ENCODE measurements around the gene WDR90. TPM values are rescaled to one million over a fixed set of nuclear protein-coding genes. Genes with fewer than 3 reads are reported as not detected.
A peak's percentile ranks its signal among the peaks of the same experiment; 100 is the strongest.

The WDR90 gene
- total and polyA plus RNA-seq, 7 experiments from 2014 or later, result 0.56 to 70.6 (median 12.3) TPM

DNA sequence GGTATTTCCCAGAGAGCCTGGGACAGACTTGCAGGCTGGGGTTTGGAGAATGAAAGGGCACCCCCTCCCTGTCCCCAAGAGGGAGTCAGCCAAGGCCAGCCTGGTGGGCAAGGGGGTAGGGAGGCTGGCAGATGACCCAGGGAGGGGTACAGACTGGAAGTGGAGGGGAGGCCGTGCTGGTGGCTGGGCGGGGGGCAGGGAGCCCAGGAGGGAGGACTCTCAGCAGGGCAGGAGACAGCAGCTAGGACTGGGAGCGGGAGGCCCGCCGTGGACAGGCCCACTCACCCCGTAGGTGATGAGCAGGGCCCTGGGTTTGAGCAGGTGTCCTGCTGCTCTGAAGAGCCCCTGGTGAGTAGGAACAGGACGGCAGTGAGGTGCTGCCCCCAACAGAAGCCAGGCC lies 14.2 kb upstream of the WDR90 start:
- Mint-ChIP-seq H3K9me3 (peaks cover 0 to 7% (median 0%) of the 10 kb centered on the region in 11 donors), H3K4me1 (peaks cover 0 to 10% (median 9%) of the 10 kb centered on the region in 7 donors), H3K27ac (peak overlapping the region in 2 of 9 donors; percentile 17 to 76), H3K27me3 (peaks cover 0 to 6% (median 0%) of the 10 kb centered on the region in 5 donors), H3K4me3 (peak overlapping the region; percentile 27 to 92 (median 60)), H3K36me3 (no peaks in the 10 kb centered on the region)
- intact Hi-C loops (cut with micrococcal nuclease), result loop anchor here in 1 of 2 donors (5.0 kb wide), 1 partner anchor 68 kb away; the partner anchor contains the start of genes NHLRC4 and PIGQ
- Histone ChIP-seq H3K36me3 (ENCODE audit: control insufficient read depth in 2 of 3, insufficient read depth in 3 of 3, low read length in 3 of 3) (peaks cover 0 to 16% (median 0%) of the 10 kb centered on the region in 3 experiments), H3K4me1 (ENCODE audit: control insufficient read depth in 2 of 2, insufficient read depth in 2 of 2, low read length in 2 of 2) (peaks cover 5 to 14% of the 10 kb centered on the region in 2 donors), H3K27me3 (ENCODE audit: control insufficient read depth in 2 of 2, insufficient read depth in 2 of 2, low read length in 2 of 2) (no peaks in the 10 kb centered on the region), H3K9me3 (ENCODE audit: control insufficient read depth in 2 of 3, low read length in 3 of 3) (no peaks in the 10 kb centered on the region), H3K27ac (ENCODE audit: low read depth, low read length) (peak overlapping the region; percentile 70), H3K4me3 (ENCODE audit: low read length) (no peak overlapping the region)
- ChIA-PET POLR2A (interaction anchor here (1.7 kb wide), 1 partner anchor 46 kb away, joined by 5 read pairs; no protein-coding TSS in a partner anchor), CTCF (no interaction called here)
- ATAC-seq, result no peak
- DNase-seq, result no peak

DNA sequence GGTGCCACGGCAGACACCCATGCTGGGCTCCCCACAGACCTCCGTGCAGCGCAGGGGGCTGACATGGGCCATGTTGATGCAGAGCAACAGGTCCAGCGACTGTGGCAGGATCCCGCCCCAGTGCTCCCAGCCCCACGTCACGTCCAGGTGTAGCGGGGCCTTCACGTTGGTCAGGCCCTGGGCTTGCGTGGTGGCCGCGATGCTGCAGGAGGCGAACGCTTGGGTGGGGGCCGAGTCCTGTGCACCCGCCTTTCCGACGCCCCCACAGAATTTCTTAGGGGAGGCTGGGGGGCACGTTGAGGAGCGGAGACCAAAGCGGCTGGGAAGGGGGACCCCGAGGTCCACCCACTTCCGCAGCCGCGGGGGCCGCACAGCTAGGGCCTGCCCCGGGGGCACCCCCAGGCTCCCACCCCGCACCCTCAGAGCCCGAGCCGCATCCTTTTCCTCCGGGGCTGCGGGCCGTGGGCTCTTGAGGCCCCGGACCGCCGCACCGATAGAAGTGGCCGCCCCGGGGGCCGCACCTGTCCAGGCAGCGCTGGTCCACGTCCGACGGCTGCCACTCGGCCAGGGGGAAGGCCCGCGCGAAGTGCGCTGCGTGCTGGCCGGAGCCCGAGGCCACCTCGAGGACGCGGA lies 13.5 kb upstream of the WDR90 start:
- H3K36me3 Mint-ChIP-seq, result no peaks in the 10 kb centered on the region
- H3K27me3 Mint-ChIP-seq, result peaks cover 0 to 6% (median 0%) of the 10 kb centered on the region in 5 donors
- peak overlapping the region; percentile 99 for H3K4me3 ChIP-seq (ENCODE audit: low read length)
- DNase-seq, result no peak
- no peaks in the 10 kb centered on the region for H3K9me3 ChIP-seq (ENCODE audit: control insufficient read depth in 2 of 3, low read length in 3 of 3)
- ATAC-seq, result no peak
- peaks cover 0 to 16% (median 0%) of the 10 kb centered on the region in 3 experiments for H3K36me3 ChIP-seq (ENCODE audit: control insufficient read depth in 2 of 3, insufficient read depth in 3 of 3, low read length in 3 of 3)
- H3K9me3 Mint-ChIP-seq, result peaks cover 0 to 7% (median 0%) of the 10 kb centered on the region in 11 donors
- H3K4me1 ChIP-seq (ENCODE audit: control insufficient read depth in 2 of 2, insufficient read depth in 2 of 2, low read length in 2 of 2), result peaks cover 5 to 14% of the 10 kb centered on the region in 2 donors
- intact Hi-C loops (cut with micrococcal nuclease), result loop anchor here (1.0 to 5.0 kb wide), 16 partner anchors 14 to 674 kb away; partner anchors contain the start of genes CAPN15 (in 2 of the 2), DECR2 (in 2 of the 2), JMJD8 (in 2 of the 2) and RHOT2 (in 2 of the 2)
- H3K27me3 ChIP-seq (ENCODE audit: control insufficient read depth in 2 of 2, insufficient read depth in 2 of 2, low read length in 2 of 2), result no peaks in the 10 kb centered on the region
- H3K4me1 Mint-ChIP-seq, result peaks cover 0 to 11% (median 10%) of the 10 kb centered on the region in 7 donors
- peak overlapping the region; percentile 21 to 99 (median 96) for H3K4me3 Mint-ChIP-seq
- ChIA-PET CTCF (interaction anchor here (0.7 kb wide), 1 partner anchor 19 kb away, joined by 3 read pairs; no protein-coding TSS in a partner anchor), POLR2A (interaction anchor here (0.6 to 4.5 kb wide), 14 partner anchors 13 to 1147 kb away, joined by 3 to 30 read pairs (median 5); partner anchors contain the start of genes CAPN15, NHLRC4, NUBP2 and PIGQ)
- peak overlapping the region in 6 of 9 donors; percentile 29 to 99 (median 98) for H3K27ac Mint-ChIP-seq
- H3K27ac ChIP-seq (ENCODE audit: low read depth, low read length), result peak overlapping the region; percentile 70

DNA sequence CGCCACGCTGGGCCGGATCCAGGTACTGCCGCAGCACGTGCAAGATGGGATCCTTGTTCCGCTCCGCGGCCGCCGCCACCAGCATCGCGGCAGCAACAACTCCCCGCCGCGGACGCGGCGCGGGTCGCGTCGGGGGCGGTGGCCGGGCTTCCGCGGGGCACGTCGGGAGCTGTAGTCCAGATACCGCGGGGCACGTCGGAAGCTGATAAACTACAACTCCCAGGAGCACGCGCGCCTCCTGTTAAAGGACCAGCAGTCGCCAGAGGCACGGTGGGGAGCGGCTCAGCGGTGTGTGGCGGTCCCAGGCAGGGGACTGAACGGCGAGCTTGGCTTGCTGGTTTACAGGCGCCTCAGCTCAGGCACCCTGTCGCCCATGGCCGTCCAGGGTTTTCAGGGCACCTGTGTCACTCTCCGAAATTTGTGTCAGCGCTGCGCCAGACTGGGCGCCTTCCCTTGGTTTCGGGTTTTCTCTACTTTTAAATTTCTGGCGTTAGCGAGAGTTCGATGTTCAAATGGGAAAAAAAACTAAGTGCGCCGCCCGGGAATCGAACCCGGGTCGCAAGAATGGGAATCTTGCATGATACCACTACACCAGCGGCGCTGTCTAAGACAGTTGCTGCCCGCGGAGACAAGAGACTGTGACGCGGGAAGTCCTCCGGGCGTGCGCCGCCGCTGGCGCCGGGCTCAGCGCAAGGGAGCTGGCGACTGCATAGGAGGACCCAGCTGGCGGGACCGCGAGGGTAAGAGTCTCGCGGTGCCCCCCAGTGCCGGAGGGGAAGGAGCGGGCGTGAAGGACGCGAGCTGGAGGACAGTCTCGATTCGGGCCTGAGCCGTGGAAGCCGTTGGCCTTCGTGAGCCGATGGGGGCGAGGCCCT lies 12.7 kb upstream of the WDR90 start, which contains the start of gene METTL26:
TSS of gene METTL26 (minus strand) at position 100 of the 875 bp plus-strand sequence. CDS start at position 85, 15 bp downstream.
- DNase-seq (peak; percentile 91 to 98 (median 94)), ATAC-seq (peak; percentile 90)
- Mint-ChIP-seq H3K36me3 (no peaks in the 10 kb centered on the region), H3K27ac (peak within 1 kb of the TSS; percentile 97 to 99 (median 99)), H3K9me3 (peaks cover 0 to 7% (median 0%) of the 10 kb centered on the region in 11 donors), H3K4me1 (peaks cover 0 to 13% (median 10%) of the 10 kb centered on the region in 7 donors), H3K27me3 (peaks cover 0 to 6% (median 0%) of the 10 kb centered on the region in 5 donors), H3K4me3 (peak within 1 kb of the TSS; percentile 92 to 99 (median 98))
- Histone ChIP-seq H3K27me3 (ENCODE audit: control insufficient read depth in 2 of 2, insufficient read depth in 2 of 2, low read length in 2 of 2) (no peaks in the 10 kb centered on the region), H3K36me3 (ENCODE audit: control insufficient read depth in 2 of 3, insufficient read depth in 3 of 3, low read length in 3 of 3) (peaks cover 0 to 16% (median 0%) of the 10 kb centered on the region in 3 experiments), H3K4me1 (ENCODE audit: control insufficient read depth in 2 of 2, insufficient read depth in 2 of 2, low read length in 2 of 2) (peaks cover 5 to 14% of the 10 kb centered on the region in 2 donors), H3K9me3 (ENCODE audit: control insufficient read depth in 2 of 3, low read length in 3 of 3) (no peaks in the 10 kb centered on the region), H3K4me3 (ENCODE audit: low read length) (peak within 1 kb of the TSS; percentile 99), H3K27ac (ENCODE audit: low read depth, low read length) (peak within 1 kb of the TSS; percentile 76)
- POLR2A ChIA-PET, result interaction anchor here (0.6 to 4.5 kb wide), 15 partner anchors 12 to 1147 kb away, joined by 3 to 30 read pairs (median 5); partner anchors contain the start of genes CAPN15, NHLRC4, NUBP2 and PIGQ
- CTCF ChIA-PET, result interaction anchor here (0.6 to 0.7 kb wide), 2 partner anchors 19 to 800 kb away, joined by 3 read pairs; no protein-coding TSS in a partner anchor
- intact Hi-C loops (cut with micrococcal nuclease), result loop anchor here (1.0 to 5.0 kb wide), 16 partner anchors 13 to 673 kb away; partner anchors contain the start of genes CAPN15 (in 2 of the 2), DECR2 (in 2 of the 2), JMJD8 (in 2 of the 2) and RHOT2 (in 2 of the 2)

DNA sequence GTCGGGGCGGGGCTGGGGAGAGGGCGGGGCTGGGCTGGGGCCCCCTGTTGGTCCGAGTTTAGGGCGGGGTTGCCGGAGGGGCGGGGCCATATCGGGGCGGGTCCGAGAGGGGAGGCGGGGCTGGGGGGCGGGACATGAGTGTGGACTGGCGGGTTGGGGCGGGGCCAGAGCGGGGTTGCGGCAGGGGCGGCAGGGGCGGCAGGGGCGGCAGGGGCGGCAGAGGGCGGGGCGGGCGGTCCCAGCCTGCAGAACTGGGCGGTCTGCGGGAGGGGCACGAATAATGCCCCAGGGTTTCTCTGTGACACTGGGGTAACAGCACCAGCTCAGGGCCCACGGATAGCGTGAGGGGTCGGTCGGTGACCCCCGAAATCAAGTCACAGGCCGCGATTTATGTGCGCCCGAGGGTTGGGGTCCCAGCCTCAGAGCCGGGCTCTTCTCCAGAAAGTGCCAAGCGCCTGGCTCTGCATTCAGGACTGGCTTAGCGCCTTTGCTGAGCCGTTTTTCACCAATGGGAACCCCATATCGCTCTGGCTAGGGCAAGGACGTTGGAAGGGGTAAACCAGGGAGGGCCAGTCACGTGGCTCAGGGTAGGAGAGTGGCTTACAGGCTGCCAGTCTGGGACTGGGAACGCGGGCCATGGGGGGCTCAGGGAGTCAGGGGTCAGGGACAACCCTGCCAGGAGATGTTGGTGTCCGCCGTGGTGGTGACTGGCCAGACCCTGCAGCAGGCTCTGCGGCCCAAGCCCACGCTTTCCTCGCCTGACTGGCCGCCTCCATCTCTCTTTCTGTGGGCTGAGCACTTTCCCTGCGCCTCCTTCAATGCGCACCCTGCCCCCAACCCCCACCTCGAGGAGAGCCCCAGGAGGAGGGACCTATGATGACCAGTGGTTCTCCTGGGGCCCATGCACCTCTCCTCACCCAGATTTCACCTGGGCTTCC lies 11.8 kb upstream of the WDR90 start:
- H3K27ac Mint-ChIP-seq, result peak overlapping the region; percentile 97 to 99 (median 99)
- intact Hi-C loops (cut with micrococcal nuclease), result loop anchor here (1.0 to 5.0 kb wide), 6 partner anchors 23 to 403 kb away; partner anchors contain the start of genes CHTF18 (in 1 of the 2), DECR2 (in 1 of the 2), FAM234A (in 1 of the 2) and NHLRC4 (in 1 of the 2)
- peaks cover 0 to 13% (median 10%) of the 10 kb centered on the region in 7 donors for H3K4me1 Mint-ChIP-seq
- ChIA-PET CTCF (interaction anchor here (0.6 to 1.1 kb wide), 2 partner anchors 30 to 799 kb away, joined by 3 read pairs; partner anchors contain the start of gene RHOT2), POLR2A (interaction anchor here (1.2 to 4.5 kb wide), 9 partner anchors 11 to 1146 kb away, joined by 3 to 30 read pairs (median 5); partner anchors contain the start of genes NUBP2, RAB40C, RHOT2 and STUB1)
- DNase-seq, result peak in 2 of 9 donors; percentile 86 to 89
- H3K4me3 ChIP-seq (ENCODE audit: low read length), result peak overlapping the region; percentile 99
- H3K36me3 ChIP-seq (ENCODE audit: control insufficient read depth in 2 of 3, insufficient read depth in 3 of 3, low read length in 3 of 3), result peaks cover 0 to 16% (median 0%) of the 10 kb centered on the region in 3 experiments
- H3K27ac ChIP-seq (ENCODE audit: low read depth, low read length), result peak overlapping the region; percentile 76
- peaks cover 0 to 6% (median 0%) of the 10 kb centered on the region in 5 donors for H3K27me3 Mint-ChIP-seq
- H3K27me3 ChIP-seq (ENCODE audit: control insufficient read depth in 2 of 2, insufficient read depth in 2 of 2, low read length in 2 of 2), result no peaks in the 10 kb centered on the region
- no peaks in the 10 kb centered on the region for H3K36me3 Mint-ChIP-seq
- no peaks in the 10 kb centered on the region for H3K9me3 ChIP-seq (ENCODE audit: control insufficient read depth in 2 of 3, low read length in 3 of 3)
- H3K4me3 Mint-ChIP-seq, result peak overlapping the region; percentile 92 to 99 (median 98)
- peaks cover 0 to 7% (median 0%) of the 10 kb centered on the region in 11 donors for H3K9me3 Mint-ChIP-seq
- peak; percentile 84 for ATAC-seq
- peaks cover 5 to 14% of the 10 kb centered on the region in 2 donors for H3K4me1 ChIP-seq (ENCODE audit: control insufficient read depth in 2 of 2, insufficient read depth in 2 of 2, low read length in 2 of 2)

DNA sequence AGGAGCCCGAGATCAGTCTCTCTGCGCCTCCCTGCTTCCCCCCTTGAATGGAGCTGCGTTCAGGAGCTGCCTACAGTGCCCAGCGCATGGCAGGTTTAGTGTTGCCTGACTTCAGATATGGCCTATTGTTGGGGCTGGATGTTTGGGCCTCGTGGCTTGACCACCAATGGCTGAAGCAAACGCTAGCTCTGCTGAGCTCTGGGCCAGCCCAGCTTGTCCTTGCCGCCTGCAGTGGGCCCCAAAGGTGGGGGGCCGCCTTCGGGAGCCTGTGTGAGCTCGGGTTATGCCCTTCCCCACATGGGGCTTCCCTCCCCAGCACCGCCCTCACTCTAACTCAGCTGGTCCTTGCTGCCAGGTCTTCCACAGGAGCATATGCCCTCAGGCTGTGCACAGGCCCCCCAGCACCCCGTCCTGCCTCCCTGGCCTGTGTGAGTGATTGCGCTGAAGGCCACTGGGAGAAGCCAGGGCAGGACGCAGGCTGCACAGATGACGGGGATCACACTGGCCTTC lies 11.1 kb upstream of the WDR90 start:
- H3K36me3 Mint-ChIP-seq, result no peaks in the 10 kb centered on the region
- intact Hi-C loops (cut with micrococcal nuclease), result loop anchor here in 1 of 2 donors (5.0 kb wide), 1 partner anchor 71 kb away; the partner anchor contains the start of genes NHLRC4 and PIGQ
- CTCF ChIA-PET, result interaction anchor here (1.1 kb wide), 1 partner anchor 30 kb away, joined by 3 read pairs; the partner anchor contains the start of gene RHOT2
- H3K27ac ChIP-seq (ENCODE audit: low read depth, low read length), result no peak overlapping the region
- no peaks in the 10 kb centered on the region for H3K9me3 ChIP-seq (ENCODE audit: control insufficient read depth in 2 of 3, low read length in 3 of 3)
- peak overlapping the region in 7 of 10 donors; percentile 13 to 99 (median 92) for H3K4me3 Mint-ChIP-seq
- no peaks in the 10 kb centered on the region for H3K27me3 ChIP-seq (ENCODE audit: control insufficient read depth in 2 of 2, insufficient read depth in 2 of 2, low read length in 2 of 2)
- no peak overlapping the region for H3K4me3 ChIP-seq (ENCODE audit: low read length)
- H3K36me3 ChIP-seq (ENCODE audit: control insufficient read depth in 2 of 3, insufficient read depth in 3 of 3, low read length in 3 of 3), result peaks cover 0 to 16% (median 0%) of the 10 kb centered on the region in 3 experiments
- peaks cover 5 to 21% of the 10 kb centered on the region in 2 donors for H3K4me1 ChIP-seq (ENCODE audit: control insufficient read depth in 2 of 2, insufficient read depth in 2 of 2, low read length in 2 of 2)
- peak overlapping the region in 1 of 9 donors; percentile 56 for H3K27ac Mint-ChIP-seq
- H3K4me1 Mint-ChIP-seq, result peaks cover 0 to 16% (median 11%) of the 10 kb centered on the region in 7 donors
- no peak for ATAC-seq
- H3K9me3 Mint-ChIP-seq, result peaks cover 0 to 7% (median 0%) of the 10 kb centered on the region in 11 donors
- POLR2A ChIA-PET, result interaction anchor here (4.5 kb wide), 1 partner anchor 10 kb away, joined by 30 read pairs; the partner anchor contains the start of gene WDR90
- peaks cover 0 to 6% (median 0%) of the 10 kb centered on the region in 5 donors for H3K27me3 Mint-ChIP-seq
- DNase-seq, result no peak

Measured in naive thymus-derived CD4-positive, alpha-beta T cell (primary cell).